NCI-H2196 treated with DMSO at 0.1 percent for 48 hours (cell line): ENCODE data around the gene ZNF140.

Experiments used
- DNase-seq: peaks from one replicate; lab custom pipeline; 2025; ENCODE audit not compliant: unreplicated experiment; lab: John Stamatoyannopoulos, UW

Gene ZNF140

GRCh38 chr12:133130038-133130807 lies 49.5 kb downstream of the ZNF140 start, which contains the start of the genes ZNF10 and ZNF891:
TSS of gene ZNF10 (plus strand) at chr12:133130627. CDS start at chr12:133144493, 13,866 bp downstream.
TSS of gene ZNF891 (minus strand) at chr12:133130274. CDS start at chr12:133121918, 8,356 bp downstream.
- peak; percentile 92 for DNase-seq

- DNase-seq: no peak
Observed at GRCh38 chr12:133130808-133131128, 50.0 kb downstream of the ZNF140 start.

- DNase-seq: no peak
Observed at GRCh38 chr12:133135747-133136146, 55.0 kb downstream of the ZNF140 start.

DNA sequence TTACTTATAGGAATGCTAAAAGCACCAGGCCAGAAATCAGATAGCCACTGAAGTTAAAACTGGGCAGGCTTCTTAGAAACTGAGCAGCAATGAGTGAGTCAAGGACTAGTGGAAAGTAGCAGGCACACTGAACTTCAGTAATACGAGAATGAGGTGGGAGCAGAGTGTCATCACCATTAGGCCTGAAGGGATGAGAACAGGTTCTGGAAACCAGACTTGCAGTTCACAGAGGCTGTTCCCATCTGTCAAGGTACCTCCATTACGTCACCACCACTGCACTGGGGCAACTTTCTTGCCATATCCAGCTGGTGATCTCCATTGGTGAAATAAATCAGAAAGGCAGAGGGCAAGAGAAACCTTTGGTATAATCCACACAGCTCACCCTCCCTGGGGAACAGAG lies 65.3 kb downstream of the ZNF140 start:
- no peak for DNase-seq

DNA sequence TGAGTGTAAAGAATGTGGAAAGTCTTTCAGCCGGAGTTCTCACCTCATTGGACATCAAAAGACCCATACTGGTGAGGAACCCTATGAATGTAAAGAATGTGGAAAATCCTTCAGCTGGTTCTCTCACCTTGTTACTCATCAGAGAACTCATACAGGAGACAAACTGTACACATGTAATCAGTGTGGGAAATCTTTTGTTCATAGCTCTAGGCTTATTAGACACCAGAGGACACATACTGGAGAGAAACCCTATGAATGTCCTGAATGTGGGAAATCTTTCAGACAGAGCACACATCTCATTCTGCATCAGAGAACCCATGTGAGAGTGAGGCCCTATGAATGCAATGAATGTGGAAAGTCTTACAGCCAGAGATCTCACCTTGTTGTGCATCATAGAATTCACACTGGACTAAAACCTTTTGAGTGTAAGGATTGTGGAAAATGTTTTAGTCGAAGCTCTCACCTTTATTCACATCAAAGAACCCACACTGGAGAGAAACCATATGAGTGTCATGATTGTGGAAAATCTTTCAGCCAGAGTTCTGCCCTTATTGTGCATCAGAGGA lies 75.5 kb downstream of the ZNF140 start:
- no peak for DNase-seq
